GM12878 (cell line): ENCODE measurements around the gene SMAGP.

Source experiments
- BRCA1 ChIP-seq: IDR thresholded peaks from 2 replicates; pipeline ENCODE4 v1.6.1; 2011; ENCODE audit warnings: low read depth, low read length, improper control_type of control experiment
- CHD4 ChIP-seq: fragments of 200-600 bp; sonication (generic); IDR thresholded peaks from 2 replicates; pipeline ENCODE4 v1.6.1; 2016; ENCODE audit warnings: mild to moderate bottlenecking
- EP300 ChIP-seq, 2 experiments: fragments of 150-350 bp in 1 of 2; IDR thresholded peaks; 2 replicates each; pipeline ENCODE4 v1.6.1; 2011 to 2012; ENCODE audit warnings: low read depth in 2 of 2, low read length in 2 of 2, borderline replicate concordance in 1 of 2, improper control_type of control experiment in 1 of 2, inconsistent platforms in 1 of 2; ENCODE audit not compliant: control insufficient read depth in 1 of 2
- JUNB ChIP-seq: IDR thresholded peaks from 2 replicates; pipeline ENCODE4 v1.6.1; 2016; ENCODE audit warnings: antibody characterized with exemption, mild to moderate bottlenecking
- NFYB ChIP-seq: IDR thresholded peaks from 2 replicates; pipeline ENCODE4 v1.6.1; 2011; ENCODE audit warnings: low read depth, mild to moderate bottlenecking, low read length, improper control_type of control experiment, moderate library complexity; ENCODE audit not compliant: insufficient read depth
- NRF1 ChIP-seq: conservative IDR thresholded peaks from 2 replicates; pipeline ENCODE4 v1.6.1; 2011; ENCODE audit warnings: mild to moderate bottlenecking, low read depth, low read length, improper control_type of control experiment
- POLR2AphosphoS5 ChIP-seq: IDR thresholded peaks from 2 replicates; pipeline ENCODE4 v1.6.1; 2011; ENCODE audit warnings: mild to moderate bottlenecking, low read length, inconsistent platforms
- SMC3 ChIP-seq: IDR thresholded peaks from 2 replicates; pipeline ENCODE4 v1.6.1; 2011; ENCODE audit warnings: low read length, improper control_type of control experiment, borderline replicate concordance
- TF ChIP-seq, protein P1 (sequence below): IDR thresholded peaks from 2 replicates; pipeline ENCODE4 v1.6.1; 2012; ENCODE audit warnings: mild to moderate bottlenecking, low read depth, low read length
- TF ChIP-seq, protein P2 (sequence below): fragments of 450-650 bp; formaldehyde crosslinking; IDR thresholded peaks from 2 replicates; pipeline ENCODE4 v1.4.0; 2020; ENCODE audit warnings: mild to moderate bottlenecking, moderate library complexity

DNA sequence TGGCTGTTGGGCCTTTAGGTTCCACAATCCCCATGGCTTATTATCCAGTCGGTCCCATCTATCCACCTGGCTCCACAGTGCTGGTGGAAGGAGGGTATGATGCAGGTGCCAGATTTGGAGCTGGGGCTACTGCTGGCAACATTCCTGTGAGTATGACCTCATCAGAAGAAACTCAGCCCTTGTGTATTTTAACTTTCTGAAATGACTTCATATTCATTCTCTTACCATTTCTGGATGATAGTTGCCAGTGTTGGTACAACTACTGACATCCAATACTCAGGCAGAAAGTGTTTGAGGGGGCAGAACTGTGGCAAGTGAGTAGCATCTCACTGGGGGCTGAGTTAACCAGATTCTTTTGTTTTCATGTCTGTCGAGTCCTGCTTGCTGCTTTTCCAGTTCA is 29.2 kb downstream of the SMAGP start:
- TF ChIP-seq POLR2AphosphoS5: no peak
- no peak for TF ChIP-seq NRF1
- no peak for TF ChIP-seq CHD4
- TF ChIP-seq, protein P1, sequence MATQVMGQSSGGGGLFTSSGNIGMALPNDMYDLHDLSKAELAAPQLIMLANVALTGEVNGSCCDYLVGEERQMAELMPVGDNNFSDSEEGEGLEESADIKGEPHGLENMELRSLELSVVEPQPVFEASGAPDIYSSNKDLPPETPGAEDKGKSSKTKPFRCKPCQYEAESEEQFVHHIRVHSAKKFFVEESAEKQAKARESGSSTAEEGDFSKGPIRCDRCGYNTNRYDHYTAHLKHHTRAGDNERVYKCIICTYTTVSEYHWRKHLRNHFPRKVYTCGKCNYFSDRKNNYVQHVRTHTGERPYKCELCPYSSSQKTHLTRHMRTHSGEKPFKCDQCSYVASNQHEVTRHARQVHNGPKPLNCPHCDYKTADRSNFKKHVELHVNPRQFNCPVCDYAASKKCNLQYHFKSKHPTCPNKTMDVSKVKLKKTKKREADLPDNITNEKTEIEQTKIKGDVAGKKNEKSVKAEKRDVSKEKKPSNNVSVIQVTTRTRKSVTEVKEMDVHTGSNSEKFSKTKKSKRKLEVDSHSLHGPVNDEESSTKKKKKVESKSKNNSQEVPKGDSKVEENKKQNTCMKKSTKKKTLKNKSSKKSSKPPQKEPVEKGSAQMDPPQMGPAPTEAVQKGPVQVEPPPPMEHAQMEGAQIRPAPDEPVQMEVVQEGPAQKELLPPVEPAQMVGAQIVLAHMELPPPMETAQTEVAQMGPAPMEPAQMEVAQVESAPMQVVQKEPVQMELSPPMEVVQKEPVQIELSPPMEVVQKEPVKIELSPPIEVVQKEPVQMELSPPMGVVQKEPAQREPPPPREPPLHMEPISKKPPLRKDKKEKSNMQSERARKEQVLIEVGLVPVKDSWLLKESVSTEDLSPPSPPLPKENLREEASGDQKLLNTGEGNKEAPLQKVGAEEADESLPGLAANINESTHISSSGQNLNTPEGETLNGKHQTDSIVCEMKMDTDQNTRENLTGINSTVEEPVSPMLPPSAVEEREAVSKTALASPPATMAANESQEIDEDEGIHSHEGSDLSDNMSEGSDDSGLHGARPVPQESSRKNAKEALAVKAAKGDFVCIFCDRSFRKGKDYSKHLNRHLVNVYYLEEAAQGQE: no peak
- no peak for TF ChIP-seq BRCA1
- TF ChIP-seq, protein P2, sequence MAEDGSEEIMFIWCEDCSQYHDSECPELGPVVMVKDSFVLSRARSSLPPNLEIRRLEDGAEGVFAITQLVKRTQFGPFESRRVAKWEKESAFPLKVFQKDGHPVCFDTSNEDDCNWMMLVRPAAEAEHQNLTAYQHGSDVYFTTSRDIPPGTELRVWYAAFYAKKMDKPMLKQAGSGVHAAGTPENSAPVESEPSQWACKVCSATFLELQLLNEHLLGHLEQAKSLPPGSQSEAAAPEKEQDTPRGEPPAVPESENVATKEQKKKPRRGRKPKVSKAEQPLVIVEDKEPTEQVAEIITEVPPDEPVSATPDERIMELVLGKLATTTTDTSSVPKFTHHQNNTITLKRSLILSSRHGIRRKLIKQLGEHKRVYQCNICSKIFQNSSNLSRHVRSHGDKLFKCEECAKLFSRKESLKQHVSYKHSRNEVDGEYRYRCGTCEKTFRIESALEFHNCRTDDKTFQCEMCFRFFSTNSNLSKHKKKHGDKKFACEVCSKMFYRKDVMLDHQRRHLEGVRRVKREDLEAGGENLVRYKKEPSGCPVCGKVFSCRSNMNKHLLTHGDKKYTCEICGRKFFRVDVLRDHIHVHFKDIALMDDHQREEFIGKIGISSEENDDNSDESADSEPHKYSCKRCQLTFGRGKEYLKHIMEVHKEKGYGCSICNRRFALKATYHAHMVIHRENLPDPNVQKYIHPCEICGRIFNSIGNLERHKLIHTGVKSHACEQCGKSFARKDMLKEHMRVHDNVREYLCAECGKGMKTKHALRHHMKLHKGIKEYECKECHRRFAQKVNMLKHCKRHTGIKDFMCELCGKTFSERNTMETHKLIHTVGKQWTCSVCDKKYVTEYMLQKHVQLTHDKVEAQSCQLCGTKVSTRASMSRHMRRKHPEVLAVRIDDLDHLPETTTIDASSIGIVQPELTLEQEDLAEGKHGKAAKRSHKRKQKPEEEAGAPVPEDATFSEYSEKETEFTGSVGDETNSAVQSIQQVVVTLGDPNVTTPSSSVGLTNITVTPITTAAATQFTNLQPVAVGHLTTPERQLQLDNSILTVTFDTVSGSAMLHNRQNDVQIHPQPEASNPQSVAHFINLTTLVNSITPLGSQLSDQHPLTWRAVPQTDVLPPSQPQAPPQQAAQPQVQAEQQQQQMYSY: no peak
- no peak for TF ChIP-seq EP300 (IDR thresholded peaks at IDR 0.05; ENCODE audit: borderline replicate concordance in 1 of 2, control insufficient read depth in 1 of 2, low read depth in 2 of 2, low read length in 2 of 2)
- TF ChIP-seq JUNB: no peak
- TF ChIP-seq SMC3: no peak
- TF ChIP-seq NFYB: no peak
